GM21447 (cell line): ENCODE results near the gene CCR5.
"Not testable (repeated sequence)": the region's sequence is repeated elsewhere in the genome, so short reads cannot be mapped to it uniquely, and the experiment has no call there.

Experiments
- ATAC-seq: cut with Tn5 transposase; IDR thresholded peaks from one replicate; pipeline ENCODE4 v1.9.1; 2021; ENCODE audit not compliant: unreplicated experiment

CCR5 gene

GRCh38 chr3:46383211-46383950, 12.6 kb downstream of the CCR5 start:
- no peak for ATAC-seq

- no peak for ATAC-seq
Measured at GRCh38 chr3:46383951-46384330, 13.2 kb downstream of the CCR5 start.

- no peak for ATAC-seq
Measured at GRCh38 chr3:46386205-46386604, 15.5 kb downstream of the CCR5 start.

GRCh38 chr3:46388847-46389246, 18.1 kb downstream of the CCR5 start:
- ATAC-seq: not testable (repeated sequence)

- no peak for ATAC-seq
Measured at GRCh38 chr3:46389306-46389705, 18.6 kb downstream of the CCR5 start.

GRCh38 chr3:46391526-46391925, 20.8 kb downstream of the CCR5 start:
- not testable (repeated sequence) for ATAC-seq

GRCh38 chr3:46393011-46393410, 22.3 kb downstream of the CCR5 start:
- ATAC-seq: no peak

- no peak for ATAC-seq
Measured at GRCh38 chr3:46393554-46394434, 23.0 kb downstream of the CCR5 start.

GRCh38 chr3:46395210-46395661, 24.5 kb downstream of the CCR5 start:
- ATAC-seq: no peak

GRCh38 chr3:46395766-46396530, 25.2 kb downstream of the CCR5 start:
- no peak for ATAC-seq

GRCh38 chr3:46397111-46397510, 26.4 kb downstream of the CCR5 start:
- no peak for ATAC-seq

GRCh38 chr3:46398186-46398955, 27.6 kb downstream of the CCR5 start:
- ATAC-seq: no peak

- ATAC-seq: no peak
Measured at GRCh38 chr3:46399098-46399497, 28.4 kb downstream of the CCR5 start.

- no peak for ATAC-seq
Measured at GRCh38 chr3:46399557-46399956, 28.8 kb downstream of the CCR5 start.

GRCh38 chr3:46400000-46400734, 29.4 kb downstream of the CCR5 start:
- no peak for ATAC-seq

GRCh38 chr3:46400846-46401245, 30.1 kb downstream of the CCR5 start:
- no peak for ATAC-seq

- no peak for ATAC-seq
Measured at GRCh38 chr3:46401579-46401978, 30.8 kb downstream of the CCR5 start.

GRCh38 chr3:46402902-46403301, 32.2 kb downstream of the CCR5 start:
- ATAC-seq: not testable (repeated sequence)

GRCh38 chr3:46405301-46406019, 34.7 kb downstream of the CCR5 start:
- no peak for ATAC-seq
